GM19372 (cell line): ENCODE results near the gene ERN2.
"Not testable (repeated sequence)": the region's sequence is repeated elsewhere in the genome, so short reads cannot be mapped to it uniquely, and the experiment has no call there.

Experiments
- ATAC-seq: cut with Tn5 transposase; IDR thresholded peaks from one replicate; pipeline ENCODE4 v1.9.1; 2021; ENCODE audit warnings: mild to moderate bottlenecking, low read depth, moderate library complexity; ENCODE audit not compliant: unreplicated experiment

The ERN2 gene

GRCh38 chr16:23712976-23713375 is at the start of gene ERN2:
Gene ERN2, minus strand, starts transcription at chr16:23713222. Its CDS starts 35 bp downstream, at chr16:23713187.
- ATAC-seq, result no peak

- ATAC-seq, result no peak
Observed at GRCh38 chr16:23757937-23758619, 45.1 kb upstream of the ERN2 start.

GRCh38 chr16:23757116-23757515 is 44.1 kb upstream of the ERN2 start:
- ATAC-seq, result no peak

- ATAC-seq, result no peak
Observed at GRCh38 chr16:23755484-23755809, 42.4 kb upstream of the ERN2 start.

GRCh38 chr16:23754594-23755483 is 41.8 kb upstream of the ERN2 start, which contains the start of gene CHP2:
Gene CHP2, plus strand, starts transcription at chr16:23755026. Its CDS starts 24 bp downstream, at chr16:23755050.
- ATAC-seq, result no peak

GRCh38 chr16:23753908-23754593 is 41.0 kb upstream of the ERN2 start:
- ATAC-seq, result no peak

GRCh38 chr16:23751053-23751452 is 38.0 kb upstream of the ERN2 start:
- not testable (repeated sequence) for ATAC-seq

GRCh38 chr16:23748630-23749029 is 35.6 kb upstream of the ERN2 start:
- ATAC-seq, result no peak

GRCh38 chr16:23745263-23745662 is 32.2 kb upstream of the ERN2 start:
- no peak for ATAC-seq

- ATAC-seq, result no peak
Observed at GRCh38 chr16:23742766-23743165, 29.7 kb upstream of the ERN2 start.

- no peak for ATAC-seq
Observed at GRCh38 chr16:23741675-23742303, 28.8 kb upstream of the ERN2 start.

GRCh38 chr16:23739516-23739915 is 26.5 kb upstream of the ERN2 start:
- no peak for ATAC-seq

GRCh38 chr16:23737423-23738028 is 24.5 kb upstream of the ERN2 start:
- not testable (repeated sequence) for ATAC-seq

- ATAC-seq, result no peak
Observed at GRCh38 chr16:23734176-23734893, 21.3 kb upstream of the ERN2 start.

- no peak for ATAC-seq
Observed at GRCh38 chr16:23729503-23730424, 16.7 kb upstream of the ERN2 start.

- ATAC-seq, result no peak
Observed at GRCh38 chr16:23728112-23728477, 15.1 kb upstream of the ERN2 start.

GRCh38 chr16:23726710-23727109 is 13.7 kb upstream of the ERN2 start:
- ATAC-seq, result no peak

- no peak for ATAC-seq
Observed at GRCh38 chr16:23724785-23725131, 11.7 kb upstream of the ERN2 start.
